Globus pallidus (tissue), 1 donor: ENCODE results near the gene FAM210A.

Source experiments
- DNase-seq: peaks from one replicate; pipeline ENCODE4 v3.0.0-alpha.2; 2015; ENCODE audit warnings: low spot score

FAM210A gene

GRCh38 chr18:13645093-13645492 is 81.3 kb downstream of the FAM210A start:
- no peak for DNase-seq

GRCh38 chr18:13643261-13643751 is 83.1 kb downstream of the FAM210A start:
- DNase-seq: no peak

GRCh38 chr18:13642440-13642827 is 83.9 kb downstream of the FAM210A start:
- DNase-seq: no peak

- DNase-seq: no peak
Observed at GRCh38 chr18:13641551-13642439, 84.6 kb downstream of the FAM210A start.

- no peak for DNase-seq
Observed at GRCh38 chr18:13640266-13640860, 86.0 kb downstream of the FAM210A start.

- peak; percentile 69 for DNase-seq
Observed at GRCh38 chr18:13638719-13639595, 87.4 kb downstream of the FAM210A start.

- peak; percentile 82 for DNase-seq
Observed at GRCh38 chr18:13635046-13635445, 91.3 kb downstream of the FAM210A start.

- DNase-seq: no peak
Observed at GRCh38 chr18:13633700-13634099, 92.7 kb downstream of the FAM210A start.

GRCh38 chr18:13630716-13631268 is 95.6 kb downstream of the FAM210A start:
- DNase-seq: no peak

- DNase-seq: peak; percentile 92
Observed at GRCh38 chr18:13629841-13630715, 96.3 kb downstream of the FAM210A start.

- DNase-seq: no peak
Observed at GRCh38 chr18:13628211-13628610, 98.1 kb downstream of the FAM210A start.

GRCh38 chr18:13627639-13628038 is 98.7 kb downstream of the FAM210A start:
- no peak for DNase-seq

- no peak for DNase-seq
Observed at GRCh38 chr18:13626544-13626908, 99.8 kb downstream of the FAM210A start.

GRCh38 chr18:13625843-13626543 is 100.4 kb downstream of the FAM210A start:
- no peak for DNase-seq

GRCh38 chr18:13625355-13625754 is 101.0 kb downstream of the FAM210A start:
- no peak for DNase-seq

- no peak for DNase-seq
Observed at GRCh38 chr18:13624563-13625237, 101.7 kb downstream of the FAM210A start.

- no peak for DNase-seq
Observed at GRCh38 chr18:13623871-13624270, 102.5 kb downstream of the FAM210A start.

- DNase-seq: no peak
Observed at GRCh38 chr18:13623348-13623747, 103.0 kb downstream of the FAM210A start.

- no peak for DNase-seq
Observed at GRCh38 chr18:13622751-13623150, 103.6 kb downstream of the FAM210A start.
